Measurements from ENCODE around the gene WDSUB1. TPM values are rescaled to one million over a fixed set of nuclear protein-coding genes. Genes with fewer than 3 reads are reported as not detected.

Gene WDSUB1
- total and polyA plus RNA-seq, 8 donors, result 3.5 to 8.2 (median 5.6) TPM

DNA sequence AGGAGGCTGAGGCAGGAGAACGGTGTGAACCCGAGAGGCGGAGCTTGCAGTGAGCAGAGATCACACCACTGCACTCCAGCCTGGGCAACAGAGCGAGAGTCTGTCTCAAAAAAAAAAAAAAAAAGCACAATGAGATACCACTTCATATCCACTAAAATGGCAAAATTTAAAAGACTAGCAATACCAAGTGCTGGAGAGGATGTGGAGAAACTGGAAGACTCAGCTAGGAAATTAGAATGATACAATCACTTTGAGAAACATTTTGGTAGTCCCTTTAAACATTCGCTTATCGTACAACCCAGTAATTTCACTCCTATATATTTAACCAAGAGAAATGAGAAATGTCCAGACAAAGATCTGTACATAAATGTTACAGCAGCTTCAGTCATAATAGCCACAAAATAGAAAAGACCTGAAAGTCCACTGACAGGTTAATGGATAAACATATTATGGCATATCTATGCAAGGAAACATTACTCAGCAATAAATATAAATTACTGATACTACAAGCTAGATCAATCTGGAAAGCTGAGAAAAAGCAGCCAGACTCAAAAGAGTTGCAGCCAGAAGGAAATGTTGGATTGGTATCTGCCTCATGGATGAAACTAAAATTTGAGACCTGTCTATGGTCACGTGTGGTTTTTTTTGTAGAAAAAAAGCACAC lies 40.0 kb downstream of the WDSUB1 start:
- intact Hi-C loops (cut with DNase I), result no loop called here
- no peak for FAIRE-seq

DNA sequence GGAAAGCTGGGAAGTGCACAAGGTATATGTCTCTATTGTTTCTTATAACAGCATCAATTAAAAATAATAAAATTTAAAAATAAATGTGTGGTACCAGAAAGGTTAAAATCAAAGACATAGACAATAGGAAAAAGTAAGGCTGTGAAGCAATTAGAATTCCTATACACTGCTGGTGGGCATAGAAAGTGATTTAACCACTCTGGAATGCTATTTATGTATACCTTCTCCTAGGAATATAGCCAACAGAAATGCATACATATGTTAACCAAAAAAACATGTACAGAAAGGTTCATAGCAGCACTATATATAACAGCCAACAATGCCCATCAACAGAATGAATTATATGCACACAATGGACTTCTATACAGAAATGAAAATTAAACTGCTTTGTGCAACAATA lies 43.0 kb downstream of the WDSUB1 start:
- ATAC-seq, result no peak
- no peaks in the 10 kb centered on the region for H3K9me3 ChIP-seq
- TF ChIP-seq, protein P1, sequence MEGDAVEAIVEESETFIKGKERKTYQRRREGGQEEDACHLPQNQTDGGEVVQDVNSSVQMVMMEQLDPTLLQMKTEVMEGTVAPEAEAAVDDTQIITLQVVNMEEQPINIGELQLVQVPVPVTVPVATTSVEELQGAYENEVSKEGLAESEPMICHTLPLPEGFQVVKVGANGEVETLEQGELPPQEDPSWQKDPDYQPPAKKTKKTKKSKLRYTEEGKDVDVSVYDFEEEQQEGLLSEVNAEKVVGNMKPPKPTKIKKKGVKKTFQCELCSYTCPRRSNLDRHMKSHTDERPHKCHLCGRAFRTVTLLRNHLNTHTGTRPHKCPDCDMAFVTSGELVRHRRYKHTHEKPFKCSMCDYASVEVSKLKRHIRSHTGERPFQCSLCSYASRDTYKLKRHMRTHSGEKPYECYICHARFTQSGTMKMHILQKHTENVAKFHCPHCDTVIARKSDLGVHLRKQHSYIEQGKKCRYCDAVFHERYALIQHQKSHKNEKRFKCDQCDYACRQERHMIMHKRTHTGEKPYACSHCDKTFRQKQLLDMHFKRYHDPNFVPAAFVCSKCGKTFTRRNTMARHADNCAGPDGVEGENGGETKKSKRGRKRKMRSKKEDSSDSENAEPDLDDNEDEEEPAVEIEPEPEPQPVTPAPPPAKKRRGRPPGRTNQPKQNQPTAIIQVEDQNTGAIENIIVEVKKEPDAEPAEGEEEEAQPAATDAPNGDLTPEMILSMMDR (IDR thresholded peaks at IDR 0.05), result no peak
- peaks cover 0 to 35% (median 0%) of the 10 kb centered on the region in 3 donors for H3K36me3 ChIP-seq
- intact Hi-C loops (cut with DNase I), result no loop called here
- no peaks in the 10 kb centered on the region for H3K27me3 ChIP-seq
- no peaks in the 10 kb centered on the region for H3K4me1 ChIP-seq
- FAIRE-seq, result no peak
- no peak for DNase-seq
- no peak overlapping the region for H3K4me3 ChIP-seq
- no peak overlapping the region for H3K27ac ChIP-seq

More for the DNA sequence above, 40.0 kb downstream of the WDSUB1 start:
- DNase-seq, result no peak
- H3K4me1 ChIP-seq, result no peaks in the 10 kb centered on the region
- peaks cover 0 to 12% (median 0%) of the 10 kb centered on the region in 3 donors for H3K36me3 ChIP-seq
- ATAC-seq, result no peak
- no peaks in the 10 kb centered on the region for H3K27me3 ChIP-seq
- H3K9me3 ChIP-seq, result no peaks in the 10 kb centered on the region
- TF ChIP-seq, protein P1 (IDR thresholded peaks at IDR 0.05), result no peak
- no peak overlapping the region for H3K27ac ChIP-seq
- no peak overlapping the region for H3K4me3 ChIP-seq
- 83 to 92% methylated on average over 7 of the region's 7 CpGs for WGBS, 2 donors

DNA sequence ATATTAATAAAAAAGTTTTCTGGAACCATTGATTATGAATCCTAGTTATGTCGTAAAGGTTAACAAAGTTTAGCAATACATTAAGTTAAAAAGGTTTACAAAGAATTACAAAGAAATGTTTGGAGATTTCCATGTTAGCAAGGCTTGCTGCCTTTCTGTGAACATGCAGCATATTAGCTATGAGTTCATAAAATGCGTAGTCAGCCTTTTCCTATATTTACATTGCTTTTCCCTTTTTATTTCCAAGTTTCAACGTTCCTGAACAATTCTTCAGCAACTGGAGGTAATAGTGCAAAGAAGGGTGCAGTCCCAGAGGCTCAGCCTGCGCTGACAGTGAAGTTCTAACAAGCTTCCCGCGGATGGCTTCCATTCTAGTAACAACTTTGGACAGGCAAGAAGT lies 51.6 kb downstream of the WDSUB1 start:
- Histone ChIP-seq H3K9me3 (no peaks in the 10 kb centered on the region), H3K27ac (no peak overlapping the region), H3K36me3 (peaks cover 0 to 37% (median 6%) of the 10 kb centered on the region in 3 donors), H3K4me1 (no peaks in the 10 kb centered on the region), H3K4me3 (no peak overlapping the region), H3K27me3 (no peaks in the 10 kb centered on the region)
- DNase-seq (no peak), FAIRE-seq (no peak), ATAC-seq (no peak)
- TF ChIP-seq, protein P1 (IDR thresholded peaks at IDR 0.05), result no peak
- WGBS, 2 donors, result 91 to 92% methylated on average over 6 of the region's 6 CpGs
- intact Hi-C loops (cut with DNase I), result no loop called here

DNA sequence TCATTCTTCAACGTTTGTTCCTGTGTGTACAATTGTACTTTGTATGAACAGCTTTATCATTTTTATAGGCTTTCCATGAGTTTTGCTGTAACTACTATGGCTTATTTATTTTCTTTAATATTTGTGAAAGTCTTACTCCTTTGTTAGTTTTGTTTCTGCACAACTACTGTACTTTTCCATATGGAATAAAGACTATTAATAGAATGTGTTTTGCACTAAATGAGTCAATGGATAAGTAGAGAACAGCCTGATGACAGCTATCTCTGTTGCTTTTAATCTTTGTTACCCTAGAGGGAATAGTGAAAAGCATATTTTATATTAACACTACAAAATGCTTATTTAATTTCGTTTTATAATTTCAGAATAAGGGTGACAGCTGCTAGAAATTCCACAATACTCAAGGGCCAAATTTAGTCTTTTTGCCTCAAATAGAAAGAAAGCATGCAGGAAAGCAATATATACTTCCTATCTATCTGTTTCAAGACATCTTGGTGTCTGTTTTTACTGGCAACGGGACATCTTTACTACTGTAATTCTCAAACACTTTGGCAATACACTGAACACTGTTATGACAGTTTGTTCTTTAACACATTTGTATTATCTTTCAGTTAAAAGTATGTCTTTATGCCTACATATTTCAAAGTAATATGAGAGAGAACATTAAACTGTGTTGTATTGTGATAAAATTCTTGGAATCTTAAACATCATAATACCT lies 53.9 kb downstream of the WDSUB1 start:
- Histone ChIP-seq H3K27me3 (no peaks in the 10 kb centered on the region), H3K4me1 (no peaks in the 10 kb centered on the region), H3K36me3 (peaks cover 0 to 52% (median 7%) of the 10 kb centered on the region in 3 donors), H3K27ac (no peak overlapping the region), H3K4me3 (no peak overlapping the region), H3K9me3 (no peaks in the 10 kb centered on the region)
- no peak for ATAC-seq
- intact Hi-C loops (cut with DNase I), result no loop called here
- 42 to 52% methylated on average over 3 of the region's 3 CpGs for WGBS, 2 donors
- no peak for DNase-seq
- TF ChIP-seq, protein P1 (IDR thresholded peaks at IDR 0.05), result no peak
- no peak for FAIRE-seq

Measured in pancreas (tissue), 10 donors.